ENCODE measurements around the gene DLX3.

- TF ChIP-seq CTCF (IDR thresholded peaks at IDR 0.05) (no peak), ZFX (IDR thresholded peaks at IDR 0.05; ENCODE audit: borderline replicate concordance) (no peak)
Observed at GRCh38 chr17:49986396-49987289, 8.4 kb downstream of the DLX3 start.

Data from 22Rv1 (cell line).